DOHH2 (cell line): ENCODE measurements around the gene HAP1.

Source experiments
- EZH2phosphoT487 ChIP-seq: fragments of 200-600 bp; sonication (generic); IDR thresholded peaks from 2 replicates; pipeline ENCODE4 v1.6.1; 2017; ENCODE audit warnings: borderline replicate concordance, mild to moderate bottlenecking, antibody characterized with exemption, low read length, moderate library complexity, mixed read lengths
- TF ChIP-seq, protein P1 (sequence below): fragments of 200-600 bp; sonication (generic); IDR thresholded peaks from one replicate; pipeline ENCODE4 v1.5.1; 2014; ENCODE audit warnings: antibody characterized with exemption, mild to moderate bottlenecking, low read depth, low read length; ENCODE audit not compliant: poor library complexity, severe bottlenecking

- TF ChIP-seq, protein P1, sequence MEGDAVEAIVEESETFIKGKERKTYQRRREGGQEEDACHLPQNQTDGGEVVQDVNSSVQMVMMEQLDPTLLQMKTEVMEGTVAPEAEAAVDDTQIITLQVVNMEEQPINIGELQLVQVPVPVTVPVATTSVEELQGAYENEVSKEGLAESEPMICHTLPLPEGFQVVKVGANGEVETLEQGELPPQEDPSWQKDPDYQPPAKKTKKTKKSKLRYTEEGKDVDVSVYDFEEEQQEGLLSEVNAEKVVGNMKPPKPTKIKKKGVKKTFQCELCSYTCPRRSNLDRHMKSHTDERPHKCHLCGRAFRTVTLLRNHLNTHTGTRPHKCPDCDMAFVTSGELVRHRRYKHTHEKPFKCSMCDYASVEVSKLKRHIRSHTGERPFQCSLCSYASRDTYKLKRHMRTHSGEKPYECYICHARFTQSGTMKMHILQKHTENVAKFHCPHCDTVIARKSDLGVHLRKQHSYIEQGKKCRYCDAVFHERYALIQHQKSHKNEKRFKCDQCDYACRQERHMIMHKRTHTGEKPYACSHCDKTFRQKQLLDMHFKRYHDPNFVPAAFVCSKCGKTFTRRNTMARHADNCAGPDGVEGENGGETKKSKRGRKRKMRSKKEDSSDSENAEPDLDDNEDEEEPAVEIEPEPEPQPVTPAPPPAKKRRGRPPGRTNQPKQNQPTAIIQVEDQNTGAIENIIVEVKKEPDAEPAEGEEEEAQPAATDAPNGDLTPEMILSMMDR = no peak
- TF ChIP-seq EZH2phosphoT487 = no peak
Measured at GRCh38 chr17:41695134-41695661, 39.2 kb downstream of the HAP1 start.
